ENCODE measurements around the gene CERS6.
"Not testable (repeated sequence)": the region's sequence is repeated elsewhere in the genome, so short reads cannot be mapped to it uniquely, and the experiment has no call there.

The CERS6 gene

DNA sequence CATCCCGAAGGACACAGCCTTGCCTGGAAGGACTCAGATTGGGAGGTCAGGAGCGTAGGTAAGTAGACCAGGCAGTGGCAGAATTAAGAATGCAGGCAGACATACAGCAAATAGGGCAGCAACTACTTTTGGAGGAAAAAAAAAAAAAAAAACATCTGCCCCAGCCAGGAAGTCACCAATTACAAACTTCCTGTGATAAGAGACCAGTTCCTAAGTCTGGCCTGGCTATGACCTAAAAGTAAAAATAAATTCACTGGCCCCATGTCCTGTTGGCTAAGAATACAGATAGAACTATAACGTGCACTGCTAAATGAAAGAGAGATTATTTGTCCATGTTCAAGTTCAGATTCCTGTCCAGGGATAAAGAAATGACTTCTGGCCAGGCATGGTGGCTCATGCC is 301.2 kb downstream of the CERS6 start:
- no peak for DNase-seq (ENCODE audit: low read depth in 1 of 2, low spot score in 1 of 2)

DNA sequence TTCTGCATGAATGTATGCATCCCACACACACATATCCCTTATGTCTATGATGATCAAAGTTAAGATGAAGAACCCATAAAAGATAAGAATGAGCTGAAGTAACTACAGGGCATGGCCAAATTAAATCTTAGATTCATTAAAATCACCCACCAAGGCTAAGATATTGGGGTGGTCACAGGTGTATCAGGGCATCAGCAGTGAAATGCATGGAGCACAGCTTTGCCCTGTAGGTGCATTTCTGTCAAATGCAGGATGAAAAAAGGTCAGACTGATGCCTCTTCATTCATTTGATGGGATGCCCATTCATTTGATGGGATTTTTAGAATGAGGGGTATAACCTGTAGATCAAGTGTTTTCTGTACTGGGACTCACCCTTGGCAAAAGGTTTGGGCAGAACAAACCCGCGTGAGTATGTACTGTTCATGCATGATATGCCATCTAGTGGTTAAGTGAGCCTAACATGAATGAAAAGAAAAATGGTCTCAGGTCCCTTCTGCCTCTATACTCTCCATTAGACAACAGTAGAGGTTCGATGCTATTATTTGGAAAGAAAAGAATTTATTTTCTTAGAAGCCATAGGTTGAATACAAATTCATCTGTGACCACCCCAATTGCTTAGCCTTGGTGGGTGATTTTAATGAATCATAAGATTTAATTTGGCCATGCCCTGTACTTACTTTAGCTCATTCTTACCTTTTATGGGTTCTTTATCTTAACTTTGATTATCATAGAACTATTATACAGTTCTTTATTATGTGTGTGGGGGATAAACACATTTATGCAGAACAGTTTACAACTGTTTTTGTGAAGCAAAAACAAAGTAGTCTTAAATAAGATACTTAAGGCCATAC is 303.1 kb downstream of the CERS6 start:
- no peak for DNase-seq (ENCODE audit: low read depth in 1 of 2, low spot score in 1 of 2)

DNA sequence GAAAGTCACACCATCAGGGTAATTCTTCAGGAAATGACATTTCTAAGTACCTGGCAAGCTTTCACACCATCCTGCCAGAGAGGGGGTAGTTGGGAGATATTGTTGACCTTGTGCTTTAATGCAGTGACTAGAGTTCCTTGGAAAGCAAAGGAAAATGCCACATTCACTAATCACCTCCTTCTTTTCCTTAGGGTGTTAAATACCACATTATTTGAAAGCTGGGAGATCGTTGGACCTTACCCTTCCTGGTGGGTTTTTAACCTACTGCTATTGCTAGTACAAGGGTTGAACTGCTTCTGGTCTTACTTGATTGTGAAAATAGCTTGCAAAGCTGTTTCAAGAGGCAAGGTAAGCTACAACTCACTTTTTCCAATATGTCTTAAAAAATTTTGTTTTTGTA is 309.3 kb downstream of the CERS6 start:
- DNase-seq (ENCODE audit: low read depth in 1 of 2, low spot score in 1 of 2), result no peak

DNA sequence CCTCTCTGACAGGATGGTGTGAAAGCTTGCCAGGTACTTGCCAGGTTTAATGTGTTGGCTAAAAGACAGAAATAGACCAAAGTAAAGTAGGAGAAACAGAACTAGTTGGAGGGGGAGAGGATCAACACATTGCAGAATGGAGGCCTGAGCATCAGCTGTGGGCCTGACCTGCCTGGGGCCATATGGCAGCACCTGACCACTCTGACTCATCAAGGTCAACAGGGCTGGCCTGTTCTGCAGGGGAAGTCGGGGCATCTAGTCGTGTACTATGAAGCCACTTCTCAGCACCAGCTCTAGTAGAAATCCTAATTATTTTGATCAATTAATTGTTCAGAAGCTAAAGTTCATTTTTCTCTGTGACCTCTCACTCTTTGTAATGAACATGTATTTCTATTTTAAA is 310.5 kb downstream of the CERS6 start:
- DNase-seq (ENCODE audit: low read depth in 1 of 2, low spot score in 1 of 2), result no peak

DNA sequence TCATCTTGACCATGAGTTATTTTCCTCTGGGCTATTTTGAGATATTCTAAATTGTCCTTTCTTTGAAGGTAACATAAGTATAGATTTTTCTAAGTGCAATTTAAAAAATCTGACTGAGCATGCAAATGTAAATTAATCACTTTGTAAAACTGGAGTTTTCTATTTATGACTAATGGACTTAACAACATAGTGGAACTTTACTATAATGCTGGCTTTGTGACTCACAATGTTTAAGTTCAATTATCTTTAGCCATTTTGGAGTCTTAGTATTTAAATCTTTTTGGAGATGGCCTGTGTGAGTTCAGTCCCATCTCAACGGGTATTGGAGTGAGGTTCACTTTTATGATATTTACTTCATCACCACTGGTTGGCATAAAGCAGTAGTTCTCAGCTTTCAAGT is 311.2 kb downstream of the CERS6 start:
- DNase-seq (ENCODE audit: low read depth in 1 of 2, low spot score in 1 of 2), result no peak

DNA sequence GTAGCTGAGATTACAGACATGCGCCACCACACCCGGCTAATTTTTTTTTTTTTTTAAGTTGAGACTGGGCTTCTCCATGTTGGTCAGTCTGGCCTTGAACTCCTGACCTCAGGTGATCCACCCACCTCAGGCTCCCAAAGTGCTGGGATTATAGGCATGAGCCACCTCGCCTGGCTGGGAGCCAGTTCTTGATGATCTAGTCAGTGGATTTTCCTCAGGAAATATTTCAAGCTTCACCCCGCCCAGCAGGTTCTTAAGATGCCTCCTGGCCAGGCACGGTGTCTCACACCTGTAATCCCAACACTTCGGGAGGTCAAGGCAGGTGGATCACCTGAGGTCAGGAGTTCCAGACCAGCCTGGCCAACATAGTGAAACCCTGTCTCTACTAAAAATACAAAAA is 312.3 kb downstream of the CERS6 start:
- not testable (repeated sequence) for DNase-seq (ENCODE audit: low read depth in 1 of 2, low spot score in 1 of 2)

DNA sequence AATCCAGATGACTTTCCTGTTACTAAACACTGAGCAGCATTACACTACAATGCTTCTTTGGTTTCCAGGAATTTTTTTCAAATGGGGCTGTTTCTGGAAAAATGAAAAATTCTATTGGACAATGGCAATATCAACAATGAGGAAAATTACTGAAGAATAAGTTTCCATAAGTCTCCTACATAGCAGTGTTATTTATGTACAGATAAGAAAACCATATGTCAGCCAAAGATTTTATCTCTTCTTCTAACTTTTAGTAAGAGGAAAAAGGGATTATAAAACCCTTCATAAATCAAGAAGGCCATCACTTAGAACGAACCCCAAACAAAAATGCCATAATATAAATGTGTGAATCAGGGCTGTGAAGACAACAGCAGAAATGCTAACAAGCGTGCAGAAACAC is 314.7 kb downstream of the CERS6 start:
- DNase-seq (ENCODE audit: low read depth in 1 of 2, low spot score in 1 of 2), result no peak

DNA sequence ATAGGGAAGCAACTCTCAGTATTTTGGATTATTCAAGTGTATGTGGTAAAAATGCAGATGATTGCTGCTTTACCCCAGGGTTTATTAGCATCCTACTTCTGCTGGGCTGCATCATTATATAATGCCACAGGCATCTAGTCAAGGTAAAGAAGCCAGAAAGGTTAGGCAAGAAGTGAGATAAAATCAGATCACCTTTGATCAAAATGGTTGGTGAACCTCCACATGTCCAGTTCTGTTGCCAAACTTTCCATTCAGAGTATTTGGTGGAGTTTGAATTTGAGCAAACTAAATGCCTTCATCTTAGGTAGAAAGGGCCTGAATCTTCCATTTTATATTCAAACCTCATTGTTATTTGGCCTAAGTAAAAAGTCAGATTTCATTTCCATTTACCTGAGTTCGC is 316.6 kb downstream of the CERS6 start:
- no peak for DNase-seq (ENCODE audit: low read depth in 1 of 2, low spot score in 1 of 2)

DNA sequence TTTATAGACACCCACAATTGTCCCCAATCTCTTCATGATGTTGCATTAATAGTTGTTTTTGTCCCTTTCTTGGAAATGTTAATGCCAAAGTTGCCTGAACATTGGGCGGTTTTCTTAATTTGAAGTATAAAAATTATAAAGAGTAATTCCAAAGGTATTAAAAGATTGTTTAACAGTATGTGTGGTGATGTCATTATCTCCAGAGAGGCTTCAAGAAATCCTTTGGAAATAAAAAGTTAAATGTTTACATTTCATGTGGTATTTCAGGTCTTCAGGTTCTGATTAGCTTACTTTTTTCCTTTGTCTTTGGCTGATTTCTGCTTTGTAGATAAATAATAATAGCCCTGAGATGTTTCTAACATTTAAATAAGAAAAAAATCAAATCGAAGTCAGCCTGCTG is 317.1 kb downstream of the CERS6 start:
- no peak for DNase-seq (ENCODE audit: low read depth in 1 of 2, low spot score in 1 of 2)

DNA sequence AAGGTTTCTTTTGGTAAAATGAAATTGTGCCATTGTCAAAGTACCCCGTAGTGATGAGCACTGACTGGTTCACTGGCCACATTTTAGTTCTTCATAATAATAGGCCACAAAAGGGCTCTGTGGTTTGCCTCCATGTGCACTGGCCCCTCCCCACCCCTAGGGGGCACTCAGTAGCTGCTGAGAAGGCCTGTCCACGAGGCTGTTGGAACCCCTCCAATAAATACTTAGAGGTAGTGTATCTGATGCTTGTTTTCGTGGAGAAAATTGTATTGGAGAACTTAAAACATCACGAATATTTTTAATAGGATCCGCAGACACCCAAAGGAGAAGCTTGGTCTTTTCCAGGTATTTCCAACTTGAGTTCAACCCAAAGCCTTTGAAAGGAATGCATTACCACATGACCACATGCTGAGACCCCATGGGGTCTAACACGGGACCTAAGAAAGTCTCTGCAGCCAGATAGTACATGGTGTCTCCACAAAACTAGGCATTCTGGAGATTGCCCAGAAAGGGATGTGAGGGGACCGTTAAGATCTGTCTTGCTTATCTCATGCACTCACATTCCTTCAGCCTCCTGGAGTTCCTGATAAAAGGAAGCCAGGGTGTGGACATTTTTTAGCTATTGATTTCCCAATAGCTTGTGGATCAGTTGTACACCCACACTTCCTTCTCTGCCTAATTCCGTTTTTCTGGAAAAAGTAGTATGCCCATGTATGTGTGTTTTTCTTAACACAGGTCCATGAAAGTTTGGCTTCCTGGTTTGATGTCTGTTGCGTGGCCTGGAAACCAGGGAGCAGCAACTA is 317.8 kb downstream of the CERS6 start:
- no peak for DNase-seq (ENCODE audit: low read depth in 1 of 2, low spot score in 1 of 2)

DNA sequence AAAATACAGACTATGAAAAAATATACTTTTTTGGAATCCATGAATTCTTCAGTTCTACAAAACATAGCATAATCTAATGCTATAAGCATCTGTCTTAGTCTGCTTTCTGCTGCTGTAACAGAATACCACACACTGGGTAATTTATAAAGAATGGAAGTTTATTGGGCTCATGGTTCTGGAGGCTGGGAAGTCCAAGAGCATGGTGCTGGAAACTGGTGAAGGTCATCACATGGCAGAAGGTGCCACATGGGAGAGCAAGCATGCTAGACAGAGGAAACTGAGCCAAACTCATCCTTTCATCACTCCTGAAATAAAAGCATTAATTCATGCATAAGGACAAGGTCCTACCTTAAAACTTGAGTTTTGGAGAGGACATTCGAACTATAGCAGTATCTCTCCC is 319.8 kb downstream of the CERS6 start:
- no peak for DNase-seq (ENCODE audit: low read depth in 1 of 2, low spot score in 1 of 2)

DNA sequence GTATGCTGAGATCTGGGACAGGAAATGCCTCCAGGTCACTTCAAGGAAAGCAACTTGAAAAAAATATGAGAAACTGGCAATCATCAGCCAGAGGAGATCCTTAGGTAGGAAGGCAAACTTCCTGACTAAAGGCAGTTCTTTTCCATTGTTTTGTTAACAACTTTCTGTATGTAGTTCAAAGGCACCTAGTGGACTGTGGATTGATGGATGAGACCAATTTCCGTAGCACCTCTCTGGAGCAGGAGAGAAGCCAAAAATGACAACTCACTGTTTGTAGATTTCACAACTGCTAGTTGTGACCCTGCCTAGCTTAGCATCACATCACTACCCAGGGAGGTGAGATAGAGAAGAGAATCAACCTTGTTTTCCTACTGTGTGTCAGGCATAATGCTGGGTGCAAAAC is 324.6 kb downstream of the CERS6 start:
- DNase-seq (ENCODE audit: low read depth in 1 of 2, low spot score in 1 of 2), result no peak

DNA sequence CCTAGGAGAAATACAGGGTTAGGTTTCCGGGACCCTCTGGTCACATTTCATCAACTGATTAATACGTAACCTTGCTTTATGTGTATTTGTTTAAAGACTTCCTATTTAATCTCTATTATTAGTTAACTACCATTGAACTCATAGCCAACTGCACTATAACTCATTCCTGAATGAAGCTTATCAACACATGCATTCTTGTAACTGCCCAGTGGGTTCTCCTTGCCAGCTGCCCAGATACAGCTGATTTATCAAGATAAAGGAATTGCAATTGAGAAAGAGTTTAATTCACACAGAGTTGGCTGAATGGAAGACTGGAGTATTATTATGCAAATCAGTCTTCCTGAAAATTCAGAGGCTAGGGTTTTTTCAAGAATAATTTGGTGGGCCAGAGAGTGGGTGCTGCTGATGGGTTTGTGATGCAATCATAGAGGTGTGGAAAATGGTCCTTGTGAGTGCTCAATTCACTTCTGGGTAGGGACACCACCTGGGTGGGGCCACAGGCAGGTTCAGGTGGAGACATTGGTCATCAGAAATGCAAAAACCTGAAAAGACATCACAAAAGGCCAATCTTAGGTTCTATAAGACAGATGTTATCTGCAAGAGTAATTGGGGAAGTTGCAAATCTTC is 325.2 kb downstream of the CERS6 start:
- DNase-seq (ENCODE audit: low read depth in 1 of 2, low spot score in 1 of 2), result no peak

DNA sequence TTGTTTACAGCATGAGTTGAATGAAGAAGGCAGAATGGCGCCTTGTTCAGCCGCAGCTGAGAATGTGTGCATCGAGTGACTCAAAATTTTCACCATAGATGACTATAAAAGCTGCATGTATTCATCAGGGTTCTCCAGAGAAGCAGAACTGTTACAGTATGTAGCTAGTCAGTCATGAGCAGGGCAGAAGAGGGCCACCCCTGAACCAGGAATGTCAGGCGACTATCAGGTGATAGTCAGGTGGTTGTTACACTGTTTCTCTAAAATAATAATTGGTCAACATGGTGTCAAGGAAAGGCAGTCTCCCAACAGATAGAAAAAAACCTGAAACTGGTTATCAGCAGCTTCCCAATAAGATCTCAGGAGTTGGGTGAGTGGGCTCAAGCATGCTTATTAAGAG is 326.2 kb downstream of the CERS6 start:
- DNase-seq (ENCODE audit: low read depth in 1 of 2, low spot score in 1 of 2), result no peak

DNA sequence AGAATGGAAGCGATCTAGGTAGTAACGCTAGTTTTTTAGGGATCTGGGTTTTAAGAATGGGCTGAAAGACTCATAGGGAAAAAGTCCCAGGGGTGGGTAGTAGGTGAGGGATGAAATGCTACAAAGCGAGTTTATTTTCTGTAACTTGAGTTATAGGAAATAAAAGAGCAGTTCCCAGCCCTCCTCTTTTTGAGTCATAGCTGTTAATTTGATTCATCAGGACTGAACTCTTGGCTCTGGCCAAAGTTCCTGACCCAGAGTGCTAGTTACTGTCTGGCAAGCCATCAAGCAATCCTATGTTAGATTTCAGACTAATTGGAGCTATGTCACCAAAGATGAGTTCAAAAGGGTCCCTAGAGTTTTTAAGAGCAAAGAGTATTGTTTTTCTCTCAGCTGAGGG is 328.9 kb downstream of the CERS6 start:
- no peak for DNase-seq (ENCODE audit: low read depth in 1 of 2, low spot score in 1 of 2)

DNA sequence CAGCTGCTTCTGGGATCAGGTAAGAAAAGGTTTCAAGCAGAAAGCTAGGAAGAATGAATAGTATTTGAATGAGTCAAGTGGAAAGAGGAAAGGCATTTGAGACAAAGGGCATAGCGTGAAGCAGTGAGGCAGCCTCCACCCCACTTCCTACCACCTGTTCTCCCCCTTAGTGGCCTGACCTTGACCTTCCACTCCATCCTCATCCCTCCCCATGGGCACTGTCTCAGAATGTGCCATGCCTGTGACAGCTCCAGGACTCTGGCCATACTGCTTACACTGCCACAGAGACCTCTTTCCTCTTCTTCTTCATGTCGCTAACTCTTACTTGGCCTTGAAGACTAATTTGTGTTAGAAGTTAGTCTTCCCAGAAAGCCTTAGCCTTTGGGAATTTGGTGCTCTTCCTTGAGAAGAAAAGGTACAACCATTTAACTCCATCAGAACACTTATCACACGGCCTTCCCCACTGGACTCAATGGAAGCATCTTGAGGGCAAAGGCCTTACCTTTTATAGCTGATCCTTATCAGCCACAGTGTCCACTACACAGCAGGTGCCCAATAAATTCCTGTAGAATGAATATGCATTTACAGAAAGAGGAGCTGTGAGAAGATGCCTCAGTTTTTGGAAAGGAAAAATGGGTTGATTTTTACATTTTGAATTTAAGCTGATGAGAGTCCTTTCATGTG is 331.2 kb downstream of the CERS6 start:
- no peak for DNase-seq (ENCODE audit: low read depth in 1 of 2, low spot score in 1 of 2)

DNA sequence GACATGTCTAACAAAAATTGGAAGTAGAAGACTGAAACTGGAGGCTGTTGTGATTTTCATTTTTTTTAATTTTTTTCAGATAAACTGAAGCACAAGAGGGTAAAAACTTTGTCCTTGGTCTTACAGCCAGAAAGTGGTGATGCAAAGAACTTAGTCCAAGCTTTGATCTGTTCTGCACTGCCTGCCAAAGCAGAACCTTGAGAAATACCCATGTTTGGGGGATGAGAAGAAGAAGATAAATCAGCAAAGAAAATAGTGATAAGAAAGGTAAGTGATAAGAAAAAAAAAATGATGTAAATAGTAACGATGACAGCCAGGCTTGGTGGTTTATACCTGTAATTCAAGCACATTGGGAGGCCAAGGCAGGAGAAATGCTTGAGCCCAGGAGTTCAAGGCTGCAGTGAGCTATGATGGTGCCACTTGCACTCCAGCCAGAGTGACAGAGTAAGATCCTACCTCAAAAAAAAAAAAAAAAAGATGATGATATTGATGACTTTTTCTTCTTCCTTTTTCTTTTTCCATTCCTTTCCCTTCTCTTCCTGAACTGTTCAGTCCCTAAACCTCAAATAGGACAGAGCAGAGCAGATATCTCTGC is 331.8 kb downstream of the CERS6 start:
- no peak for DNase-seq (ENCODE audit: low read depth in 1 of 2, low spot score in 1 of 2)

DNA sequence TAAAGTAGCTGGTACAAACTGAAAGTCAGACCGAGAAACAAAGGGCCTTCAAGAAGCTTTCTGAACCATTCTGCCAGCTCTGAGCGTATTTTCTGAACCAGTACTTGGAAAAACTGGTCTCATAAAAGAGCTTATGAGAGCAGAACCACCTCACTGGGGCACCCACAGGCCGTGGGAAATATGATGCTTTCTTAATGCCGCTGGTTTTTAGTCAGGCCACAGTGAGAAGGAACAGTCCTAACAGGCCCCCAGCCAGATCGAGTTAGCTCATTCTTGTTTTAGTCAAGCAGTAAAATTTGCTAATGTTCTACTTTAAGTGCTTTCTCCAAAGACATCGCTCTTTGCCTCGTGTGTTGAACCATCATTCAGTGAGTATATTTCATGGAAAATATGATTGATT is 333.7 kb downstream of the CERS6 start:
- DNase-seq (ENCODE audit: low read depth in 1 of 2, low spot score in 1 of 2), result no peak

DNA sequence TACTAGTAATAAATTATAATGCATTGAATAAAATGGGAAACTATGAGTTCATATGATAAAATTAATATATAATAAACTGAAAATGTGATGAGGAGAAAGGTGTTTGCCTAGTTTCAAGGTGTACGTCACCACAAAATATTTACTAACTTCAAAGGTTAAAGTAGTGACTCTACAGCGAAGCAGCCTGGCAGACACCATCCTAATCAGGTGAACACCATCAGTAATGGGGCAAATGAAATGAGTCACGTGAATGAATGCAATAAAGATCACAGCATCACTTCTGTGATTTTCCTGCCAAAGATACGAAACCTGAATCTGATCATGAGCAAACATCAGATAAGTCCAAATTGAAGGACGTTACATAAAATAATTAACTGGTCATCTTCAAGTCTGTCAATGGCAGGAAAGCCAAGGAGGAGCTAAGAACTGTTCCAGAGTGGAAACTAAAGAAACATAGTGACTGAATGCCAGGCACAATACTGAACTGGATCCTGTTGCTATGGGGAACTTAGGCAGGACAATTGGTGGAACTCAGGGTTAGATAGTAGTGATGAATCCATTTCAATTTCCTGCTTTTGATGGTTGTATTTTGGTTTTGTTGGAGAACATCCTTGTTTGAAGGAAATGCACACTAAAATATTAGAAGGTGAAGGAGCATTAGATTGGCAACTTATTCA is 334.3 kb downstream of the CERS6 start:
- no peak for DNase-seq (ENCODE audit: low read depth in 1 of 2, low spot score in 1 of 2)

DNA sequence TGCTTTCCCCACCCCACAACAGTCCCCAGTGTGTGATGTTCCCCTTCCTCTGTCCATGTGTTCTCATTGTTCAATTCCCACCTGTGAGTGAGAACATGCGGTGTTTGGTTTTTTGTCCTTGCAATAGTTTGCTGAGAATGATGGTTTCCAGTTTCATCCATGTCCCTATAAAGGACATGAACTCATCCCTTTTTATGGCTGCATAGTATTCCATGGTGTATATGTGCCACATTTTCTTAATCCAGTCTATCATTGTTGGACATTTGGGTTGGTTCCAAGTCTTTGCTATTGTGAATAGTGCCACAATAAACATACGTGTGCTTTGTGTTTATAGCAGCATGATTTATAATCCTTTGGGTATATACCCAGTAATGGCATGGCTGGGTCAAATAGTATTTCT is 335.1 kb downstream of the CERS6 start:
- DNase-seq (ENCODE audit: low read depth in 1 of 2, low spot score in 1 of 2), result not testable (repeated sequence)

DNA sequence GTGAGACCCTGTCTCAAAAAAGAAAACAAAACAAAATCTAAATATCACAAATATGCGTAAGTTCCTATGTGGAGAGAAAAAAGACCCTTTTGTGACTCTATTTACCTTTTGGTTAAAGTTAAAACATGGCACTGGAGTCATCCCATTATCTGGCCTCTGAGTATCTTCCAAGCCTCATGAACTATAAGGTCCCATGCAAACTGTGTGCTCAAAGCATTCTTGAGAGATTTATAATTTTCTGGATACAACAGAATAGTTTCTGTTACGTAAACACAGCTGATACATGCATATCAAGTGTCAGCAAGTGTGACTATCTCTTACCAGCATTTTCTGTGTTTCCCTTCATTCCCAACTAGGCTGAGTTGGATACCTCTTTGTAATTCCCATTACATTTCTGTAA is 337.5 kb downstream of the CERS6 start:
- no peak for DNase-seq (ENCODE audit: low read depth in 1 of 2, low spot score in 1 of 2)
